Measurements from ENCODE around the gene SCN8A.

- TF ChIP-seq TAF1 (IDR thresholded peaks at IDR 0.05; ENCODE audit: borderline replicate concordance, low read depth, low read length) (no peak), POLR2A (IDR thresholded peaks at IDR 0.05; ENCODE audit: low read depth, low read length) (no peak), POLR2AphosphoS5 (IDR thresholded peaks at IDR 0.05; ENCODE audit: low read depth, low read length) (no peak)
These were observed 111.6 kb downstream of the SCN8A start for GRCh38 chr12:51702587-51702986.
